ENCODE data around the gene MRPL38. TPM values are rescaled to one million over a fixed set of nuclear protein-coding genes. Genes with fewer than 3 reads are reported as not detected.

Gene MRPL38
- total RNA-seq, 1 experiment from 2014 or later = 146 TPM

DNA sequence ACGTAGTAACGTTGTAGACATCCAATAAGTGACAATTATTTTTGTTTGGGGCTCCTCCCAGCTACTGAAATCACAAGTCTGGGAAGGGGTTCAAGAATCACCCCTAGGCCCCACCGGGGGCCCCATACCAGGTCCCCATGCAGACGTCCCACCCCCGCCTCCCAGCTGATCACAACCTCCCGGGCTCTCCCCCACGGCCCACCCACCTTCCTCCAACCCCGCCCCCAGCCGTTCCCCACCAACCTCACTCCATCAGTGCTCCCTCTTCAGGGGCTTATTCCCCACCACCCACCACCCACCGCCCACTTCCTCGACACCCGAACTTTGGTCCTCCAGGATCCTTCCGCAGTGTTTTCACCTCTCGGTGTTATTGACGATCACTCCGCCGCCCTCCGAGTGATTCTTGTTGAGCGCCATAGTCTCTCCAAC lies 49.8 kb downstream of the MRPL38 start (continued):
- TF ChIP-seq, protein P1, sequence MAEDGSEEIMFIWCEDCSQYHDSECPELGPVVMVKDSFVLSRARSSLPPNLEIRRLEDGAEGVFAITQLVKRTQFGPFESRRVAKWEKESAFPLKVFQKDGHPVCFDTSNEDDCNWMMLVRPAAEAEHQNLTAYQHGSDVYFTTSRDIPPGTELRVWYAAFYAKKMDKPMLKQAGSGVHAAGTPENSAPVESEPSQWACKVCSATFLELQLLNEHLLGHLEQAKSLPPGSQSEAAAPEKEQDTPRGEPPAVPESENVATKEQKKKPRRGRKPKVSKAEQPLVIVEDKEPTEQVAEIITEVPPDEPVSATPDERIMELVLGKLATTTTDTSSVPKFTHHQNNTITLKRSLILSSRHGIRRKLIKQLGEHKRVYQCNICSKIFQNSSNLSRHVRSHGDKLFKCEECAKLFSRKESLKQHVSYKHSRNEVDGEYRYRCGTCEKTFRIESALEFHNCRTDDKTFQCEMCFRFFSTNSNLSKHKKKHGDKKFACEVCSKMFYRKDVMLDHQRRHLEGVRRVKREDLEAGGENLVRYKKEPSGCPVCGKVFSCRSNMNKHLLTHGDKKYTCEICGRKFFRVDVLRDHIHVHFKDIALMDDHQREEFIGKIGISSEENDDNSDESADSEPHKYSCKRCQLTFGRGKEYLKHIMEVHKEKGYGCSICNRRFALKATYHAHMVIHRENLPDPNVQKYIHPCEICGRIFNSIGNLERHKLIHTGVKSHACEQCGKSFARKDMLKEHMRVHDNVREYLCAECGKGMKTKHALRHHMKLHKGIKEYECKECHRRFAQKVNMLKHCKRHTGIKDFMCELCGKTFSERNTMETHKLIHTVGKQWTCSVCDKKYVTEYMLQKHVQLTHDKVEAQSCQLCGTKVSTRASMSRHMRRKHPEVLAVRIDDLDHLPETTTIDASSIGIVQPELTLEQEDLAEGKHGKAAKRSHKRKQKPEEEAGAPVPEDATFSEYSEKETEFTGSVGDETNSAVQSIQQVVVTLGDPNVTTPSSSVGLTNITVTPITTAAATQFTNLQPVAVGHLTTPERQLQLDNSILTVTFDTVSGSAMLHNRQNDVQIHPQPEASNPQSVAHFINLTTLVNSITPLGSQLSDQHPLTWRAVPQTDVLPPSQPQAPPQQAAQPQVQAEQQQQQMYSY (CRISPR knock-in tag; IDR thresholded peaks at IDR 0.05) = no peak
- TF ChIP-seq ELF4 (CRISPR knock-in tag; IDR thresholded peaks at IDR 0.05; ENCODE audit: low read depth) (no peak), NFYB (CRISPR knock-in tag; conservative IDR thresholded peaks at IDR 0.05; ENCODE audit: low read depth) (no peak)
- TF ChIP-seq, protein P2, sequence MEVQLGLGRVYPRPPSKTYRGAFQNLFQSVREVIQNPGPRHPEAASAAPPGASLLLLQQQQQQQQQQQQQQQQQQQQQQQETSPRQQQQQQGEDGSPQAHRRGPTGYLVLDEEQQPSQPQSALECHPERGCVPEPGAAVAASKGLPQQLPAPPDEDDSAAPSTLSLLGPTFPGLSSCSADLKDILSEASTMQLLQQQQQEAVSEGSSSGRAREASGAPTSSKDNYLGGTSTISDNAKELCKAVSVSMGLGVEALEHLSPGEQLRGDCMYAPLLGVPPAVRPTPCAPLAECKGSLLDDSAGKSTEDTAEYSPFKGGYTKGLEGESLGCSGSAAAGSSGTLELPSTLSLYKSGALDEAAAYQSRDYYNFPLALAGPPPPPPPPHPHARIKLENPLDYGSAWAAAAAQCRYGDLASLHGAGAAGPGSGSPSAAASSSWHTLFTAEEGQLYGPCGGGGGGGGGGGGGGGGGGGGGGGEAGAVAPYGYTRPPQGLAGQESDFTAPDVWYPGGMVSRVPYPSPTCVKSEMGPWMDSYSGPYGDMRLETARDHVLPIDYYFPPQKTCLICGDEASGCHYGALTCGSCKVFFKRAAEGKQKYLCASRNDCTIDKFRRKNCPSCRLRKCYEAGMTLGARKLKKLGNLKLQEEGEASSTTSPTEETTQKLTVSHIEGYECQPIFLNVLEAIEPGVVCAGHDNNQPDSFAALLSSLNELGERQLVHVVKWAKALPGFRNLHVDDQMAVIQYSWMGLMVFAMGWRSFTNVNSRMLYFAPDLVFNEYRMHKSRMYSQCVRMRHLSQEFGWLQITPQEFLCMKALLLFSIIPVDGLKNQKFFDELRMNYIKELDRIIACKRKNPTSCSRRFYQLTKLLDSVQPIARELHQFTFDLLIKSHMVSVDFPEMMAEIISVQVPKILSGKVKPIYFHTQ (CRISPR knock-in tag; IDR thresholded peaks at IDR 0.05) = no peak
- TF ChIP-seq, protein P3, sequence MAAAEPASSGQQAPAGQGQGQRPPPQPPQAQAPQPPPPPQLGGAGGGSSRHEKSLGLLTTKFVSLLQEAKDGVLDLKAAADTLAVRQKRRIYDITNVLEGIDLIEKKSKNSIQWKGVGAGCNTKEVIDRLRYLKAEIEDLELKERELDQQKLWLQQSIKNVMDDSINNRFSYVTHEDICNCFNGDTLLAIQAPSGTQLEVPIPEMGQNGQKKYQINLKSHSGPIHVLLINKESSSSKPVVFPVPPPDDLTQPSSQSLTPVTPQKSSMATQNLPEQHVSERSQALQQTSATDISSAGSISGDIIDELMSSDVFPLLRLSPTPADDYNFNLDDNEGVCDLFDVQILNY (CRISPR knock-in tag; IDR thresholded peaks at IDR 0.05) = no peak

DNA sequence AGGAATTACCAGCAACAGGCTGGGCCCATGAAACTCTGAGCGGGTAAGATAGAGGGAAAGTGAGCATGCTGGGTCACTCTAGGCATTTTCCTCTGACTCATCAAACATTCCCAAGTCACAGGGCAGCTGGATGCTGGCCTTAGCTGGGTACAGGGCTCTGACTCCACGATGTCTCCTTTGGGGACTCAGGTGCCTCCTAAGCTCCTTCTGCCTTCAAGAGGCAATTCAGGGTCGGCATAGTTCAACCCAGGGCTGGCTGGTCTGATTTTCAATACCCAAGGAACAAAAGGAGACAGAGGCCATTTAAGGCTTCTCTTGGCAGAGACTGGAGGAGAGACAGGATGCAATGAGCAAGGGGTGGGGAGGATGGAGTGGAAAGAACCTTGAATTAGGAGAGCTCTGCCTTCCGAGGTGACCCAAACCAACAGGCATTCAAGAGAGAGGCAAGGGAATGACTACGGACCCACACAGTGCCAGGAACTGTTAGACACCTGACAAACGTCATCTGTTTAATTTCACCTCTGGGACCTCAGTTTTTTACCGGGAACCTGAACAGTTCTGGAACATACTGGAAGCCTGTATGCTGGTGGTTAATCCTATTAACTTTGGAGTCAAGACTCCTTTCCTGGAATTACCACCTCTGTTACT lies 50.5 kb downstream of the MRPL38 start:
- Mint-ChIP-seq H3K9me3 (no peaks in the 10 kb centered on the region), H3K36me3 (peaks cover 11% of the 10 kb centered on the region; the same call in 1 of the 2 replicates), H3K27ac (no peak overlapping the region; the same call in 1 of the 2 replicates), H3K4me1 (peaks cover 12% of the 10 kb centered on the region), H3K27me3 (ENCODE audit: low read depth) (no peaks in the 10 kb centered on the region), H3K4me3 (no peak overlapping the region)
- ChIA-PET CTCF (interaction anchor here (0.6 to 6.0 kb wide), 15 partner anchors 8 to 583 kb away, joined by 3 to 100 read pairs (median 5); partner anchors contain the start of genes GALK1, MIF4GD and TRIM65), POLR2A (interaction anchor here (1.2 to 1.5 kb wide), 4 partner anchors 8 to 41 kb away, joined by 5 to 12 read pairs (median 8); no protein-coding TSS in a partner anchor)
- DNase-seq (ENCODE audit: low spot score) (no peak), ATAC-seq (no peak)
- TF ChIP-seq CREM (CRISPR knock-in tag; IDR thresholded peaks at IDR 0.05) (no peak), ZNF232 (CRISPR knock-in tag; IDR thresholded peaks at IDR 0.05) (no peak), RORB (CRISPR knock-in tag; IDR thresholded peaks at IDR 0.05) (no peak), ZNF263 (CRISPR knock-in tag; IDR thresholded peaks at IDR 0.05; ENCODE audit: low read depth) (no peak)
- TF ChIP-seq, protein P4, sequence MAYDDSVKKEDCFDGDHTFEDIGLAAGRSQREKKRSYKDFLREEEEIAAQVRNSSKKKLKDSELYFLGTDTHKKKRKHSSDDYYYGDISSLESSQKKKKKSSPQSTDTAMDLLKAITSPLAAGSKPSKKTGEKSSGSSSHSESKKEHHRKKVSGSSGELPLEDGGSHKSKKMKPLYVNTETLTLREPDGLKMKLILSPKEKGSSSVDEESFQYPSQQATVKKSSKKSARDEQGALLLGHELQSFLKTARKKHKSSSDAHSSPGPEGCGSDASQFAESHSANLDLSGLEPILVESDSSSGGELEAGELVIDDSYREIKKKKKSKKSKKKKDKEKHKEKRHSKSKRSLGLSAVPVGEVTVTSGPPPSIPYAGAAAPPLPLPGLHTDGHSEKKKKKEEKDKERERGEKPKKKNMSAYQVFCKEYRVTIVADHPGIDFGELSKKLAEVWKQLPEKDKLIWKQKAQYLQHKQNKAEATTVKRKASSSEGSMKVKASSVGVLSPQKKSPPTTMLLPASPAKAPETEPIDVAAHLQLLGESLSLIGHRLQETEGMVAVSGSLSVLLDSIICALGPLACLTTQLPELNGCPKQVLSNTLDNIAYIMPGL (CRISPR knock-in tag; IDR thresholded peaks at IDR 0.05) = no peak
- TF ChIP-seq, protein P5, sequence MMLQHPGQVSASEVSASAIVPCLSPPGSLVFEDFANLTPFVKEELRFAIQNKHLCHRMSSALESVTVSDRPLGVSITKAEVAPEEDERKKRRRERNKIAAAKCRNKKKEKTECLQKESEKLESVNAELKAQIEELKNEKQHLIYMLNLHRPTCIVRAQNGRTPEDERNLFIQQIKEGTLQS (CRISPR knock-in tag; conservative IDR thresholded peaks at IDR 0.05) = no peak
- TF ChIP-seq, protein P6, sequence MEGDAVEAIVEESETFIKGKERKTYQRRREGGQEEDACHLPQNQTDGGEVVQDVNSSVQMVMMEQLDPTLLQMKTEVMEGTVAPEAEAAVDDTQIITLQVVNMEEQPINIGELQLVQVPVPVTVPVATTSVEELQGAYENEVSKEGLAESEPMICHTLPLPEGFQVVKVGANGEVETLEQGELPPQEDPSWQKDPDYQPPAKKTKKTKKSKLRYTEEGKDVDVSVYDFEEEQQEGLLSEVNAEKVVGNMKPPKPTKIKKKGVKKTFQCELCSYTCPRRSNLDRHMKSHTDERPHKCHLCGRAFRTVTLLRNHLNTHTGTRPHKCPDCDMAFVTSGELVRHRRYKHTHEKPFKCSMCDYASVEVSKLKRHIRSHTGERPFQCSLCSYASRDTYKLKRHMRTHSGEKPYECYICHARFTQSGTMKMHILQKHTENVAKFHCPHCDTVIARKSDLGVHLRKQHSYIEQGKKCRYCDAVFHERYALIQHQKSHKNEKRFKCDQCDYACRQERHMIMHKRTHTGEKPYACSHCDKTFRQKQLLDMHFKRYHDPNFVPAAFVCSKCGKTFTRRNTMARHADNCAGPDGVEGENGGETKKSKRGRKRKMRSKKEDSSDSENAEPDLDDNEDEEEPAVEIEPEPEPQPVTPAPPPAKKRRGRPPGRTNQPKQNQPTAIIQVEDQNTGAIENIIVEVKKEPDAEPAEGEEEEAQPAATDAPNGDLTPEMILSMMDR (IDR thresholded peaks at IDR 0.05) = no peak
- TF ChIP-seq, protein P7, sequence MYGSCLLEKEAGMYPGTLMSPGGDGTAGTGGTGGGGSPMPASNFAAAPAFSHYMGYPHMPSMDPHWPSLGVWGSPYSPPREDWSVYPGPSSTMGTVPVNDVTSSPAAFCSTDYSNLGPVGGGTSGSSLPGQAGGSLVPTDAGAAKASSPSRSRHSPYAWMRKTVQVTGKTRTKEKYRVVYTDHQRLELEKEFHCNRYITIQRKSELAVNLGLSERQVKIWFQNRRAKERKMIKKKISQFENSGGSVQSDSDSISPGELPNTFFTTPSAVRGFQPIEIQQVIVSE (CRISPR knock-in tag; IDR thresholded peaks at IDR 0.05; ENCODE audit: borderline replicate concordance) = no peak
- TF ChIP-seq, protein P8, sequence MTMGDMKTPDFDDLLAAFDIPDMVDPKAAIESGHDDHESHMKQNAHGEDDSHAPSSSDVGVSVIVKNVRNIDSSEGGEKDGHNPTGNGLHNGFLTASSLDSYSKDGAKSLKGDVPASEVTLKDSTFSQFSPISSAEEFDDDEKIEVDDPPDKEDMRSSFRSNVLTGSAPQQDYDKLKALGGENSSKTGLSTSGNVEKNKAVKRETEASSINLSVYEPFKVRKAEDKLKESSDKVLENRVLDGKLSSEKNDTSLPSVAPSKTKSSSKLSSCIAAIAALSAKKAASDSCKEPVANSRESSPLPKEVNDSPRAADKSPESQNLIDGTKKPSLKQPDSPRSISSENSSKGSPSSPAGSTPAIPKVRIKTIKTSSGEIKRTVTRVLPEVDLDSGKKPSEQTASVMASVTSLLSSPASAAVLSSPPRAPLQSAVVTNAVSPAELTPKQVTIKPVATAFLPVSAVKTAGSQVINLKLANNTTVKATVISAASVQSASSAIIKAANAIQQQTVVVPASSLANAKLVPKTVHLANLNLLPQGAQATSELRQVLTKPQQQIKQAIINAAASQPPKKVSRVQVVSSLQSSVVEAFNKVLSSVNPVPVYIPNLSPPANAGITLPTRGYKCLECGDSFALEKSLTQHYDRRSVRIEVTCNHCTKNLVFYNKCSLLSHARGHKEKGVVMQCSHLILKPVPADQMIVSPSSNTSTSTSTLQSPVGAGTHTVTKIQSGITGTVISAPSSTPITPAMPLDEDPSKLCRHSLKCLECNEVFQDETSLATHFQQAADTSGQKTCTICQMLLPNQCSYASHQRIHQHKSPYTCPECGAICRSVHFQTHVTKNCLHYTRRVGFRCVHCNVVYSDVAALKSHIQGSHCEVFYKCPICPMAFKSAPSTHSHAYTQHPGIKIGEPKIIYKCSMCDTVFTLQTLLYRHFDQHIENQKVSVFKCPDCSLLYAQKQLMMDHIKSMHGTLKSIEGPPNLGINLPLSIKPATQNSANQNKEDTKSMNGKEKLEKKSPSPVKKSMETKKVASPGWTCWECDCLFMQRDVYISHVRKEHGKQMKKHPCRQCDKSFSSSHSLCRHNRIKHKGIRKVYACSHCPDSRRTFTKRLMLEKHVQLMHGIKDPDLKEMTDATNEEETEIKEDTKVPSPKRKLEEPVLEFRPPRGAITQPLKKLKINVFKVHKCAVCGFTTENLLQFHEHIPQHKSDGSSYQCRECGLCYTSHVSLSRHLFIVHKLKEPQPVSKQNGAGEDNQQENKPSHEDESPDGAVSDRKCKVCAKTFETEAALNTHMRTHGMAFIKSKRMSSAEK (CRISPR knock-in tag; IDR thresholded peaks at IDR 0.05; ENCODE audit: borderline replicate concordance) = no peak
- TF ChIP-seq, protein P9, sequence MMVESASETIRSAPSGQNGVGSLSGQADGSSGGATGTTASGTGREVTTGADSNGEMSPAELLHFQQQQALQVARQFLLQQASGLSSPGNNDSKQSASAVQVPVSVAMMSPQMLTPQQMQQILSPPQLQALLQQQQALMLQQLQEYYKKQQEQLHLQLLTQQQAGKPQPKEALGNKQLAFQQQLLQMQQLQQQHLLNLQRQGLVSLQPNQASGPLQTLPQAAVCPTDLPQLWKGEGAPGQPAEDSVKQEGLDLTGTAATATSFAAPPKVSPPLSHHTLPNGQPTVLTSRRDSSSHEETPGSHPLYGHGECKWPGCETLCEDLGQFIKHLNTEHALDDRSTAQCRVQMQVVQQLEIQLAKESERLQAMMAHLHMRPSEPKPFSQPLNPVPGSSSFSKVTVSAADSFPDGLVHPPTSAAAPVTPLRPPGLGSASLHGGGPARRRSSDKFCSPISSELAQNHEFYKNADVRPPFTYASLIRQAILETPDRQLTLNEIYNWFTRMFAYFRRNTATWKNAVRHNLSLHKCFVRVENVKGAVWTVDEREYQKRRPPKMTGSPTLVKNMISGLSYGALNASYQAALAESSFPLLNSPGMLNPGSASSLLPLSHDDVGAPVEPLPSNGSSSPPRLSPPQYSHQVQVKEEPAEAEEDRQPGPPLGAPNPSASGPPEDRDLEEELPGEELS (CRISPR knock-in tag; IDR thresholded peaks at IDR 0.05) = no peak
